ENCODE results near the gene TNFRSF12A. TPM values are rescaled to one million over a fixed set of nuclear protein-coding genes. Genes with fewer than 3 reads are reported as not detected.

TNFRSF12A gene
- polyA plus RNA-seq, 1 donor (not counting 4 experiments of a cell fraction or from before 2014, with no cell fraction given): 147 TPM

DNA sequence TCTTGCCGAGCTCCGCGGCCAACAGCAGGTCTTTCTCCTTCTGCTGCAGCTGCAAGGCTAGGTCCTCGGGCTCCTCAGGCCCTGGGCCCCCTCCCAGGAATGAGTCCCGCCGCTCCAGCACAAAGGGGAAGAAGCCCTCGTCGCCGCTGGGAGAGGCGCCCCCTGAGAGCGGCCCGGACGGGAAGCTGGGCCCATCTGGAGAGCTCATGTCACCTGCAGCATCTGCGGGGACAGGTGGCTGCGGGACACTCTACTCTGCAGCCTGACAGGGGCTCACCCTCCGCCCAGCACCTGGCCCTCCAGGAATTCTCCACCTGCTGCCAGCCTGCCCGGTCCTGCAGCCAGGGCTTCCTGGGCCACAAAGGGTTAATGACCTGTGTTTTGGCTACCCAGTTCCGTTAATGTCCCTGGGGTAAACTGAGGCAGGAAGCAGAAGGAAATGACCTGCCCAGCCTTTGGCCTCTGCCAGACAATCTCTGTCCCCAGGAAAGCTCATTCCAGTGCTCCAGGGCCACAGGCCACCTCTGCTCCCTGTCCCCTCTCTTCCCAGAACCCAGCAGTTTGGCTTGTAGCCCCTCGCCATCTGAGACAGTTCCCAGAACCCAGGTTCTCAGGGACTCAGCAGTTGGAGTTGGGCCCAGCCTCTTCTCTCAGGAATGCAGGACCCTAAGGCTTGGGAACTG is 15.3 kb downstream of the TNFRSF12A start:
- peaks cover 40% of the 10 kb centered on the region for H3K27me3 ChIP-seq (ENCODE audit: control insufficient read depth, extremely low read depth, insufficient read depth, low read length)
- dilution Hi-C loops (cut with MboI; ENCODE audit: extremely low pct_ligation_motif_present, low sequenced_read_pairs): no loop called here
- no peak overlapping the region for H3K4me2 ChIP-seq (ENCODE audit: control insufficient read depth, extremely low read depth, insufficient read depth, low read depth, low read length)
- H3K9me1 ChIP-seq (ENCODE audit: control insufficient read depth, extremely low read depth, insufficient read depth, low read length): no peaks in the 10 kb centered on the region
- H3K79me2 ChIP-seq (ENCODE audit: control insufficient read depth, insufficient read depth, low read length): no peaks in the 10 kb centered on the region
- no peaks in the 10 kb centered on the region for H3K36me3 ChIP-seq (ENCODE audit: control insufficient read depth in 2 of 2, extremely low read depth in 1 of 2, insufficient read depth in 2 of 2, low read length in 2 of 2)
- no peak overlapping the region for H3K9ac ChIP-seq (ENCODE audit: control insufficient read depth, extremely low read depth, insufficient read depth, low read length)
- no peak overlapping the region for H2AFZ ChIP-seq (ENCODE audit: control insufficient read depth, low read length)
- no peak for FAIRE-seq
- peaks cover 6% of the 10 kb centered on the region for H3K4me1 ChIP-seq (ENCODE audit: control insufficient read depth, extremely low read depth, insufficient read depth, low read length)
- H3K9me3 ChIP-seq (ENCODE audit: control insufficient read depth, low read depth, low read length): no peaks in the 10 kb centered on the region
- H4K20me1 ChIP-seq (ENCODE audit: control insufficient read depth, extremely low read depth, insufficient read depth, low read length): no peaks in the 10 kb centered on the region
- no peak overlapping the region for H3K27ac ChIP-seq (ENCODE audit: control insufficient read depth, insufficient read depth, low read length)
- no peak for TF ChIP-seq EZH2 (IDR thresholded peaks at IDR 0.05; ENCODE audit: low read length)
- TF ChIP-seq, protein P1, sequence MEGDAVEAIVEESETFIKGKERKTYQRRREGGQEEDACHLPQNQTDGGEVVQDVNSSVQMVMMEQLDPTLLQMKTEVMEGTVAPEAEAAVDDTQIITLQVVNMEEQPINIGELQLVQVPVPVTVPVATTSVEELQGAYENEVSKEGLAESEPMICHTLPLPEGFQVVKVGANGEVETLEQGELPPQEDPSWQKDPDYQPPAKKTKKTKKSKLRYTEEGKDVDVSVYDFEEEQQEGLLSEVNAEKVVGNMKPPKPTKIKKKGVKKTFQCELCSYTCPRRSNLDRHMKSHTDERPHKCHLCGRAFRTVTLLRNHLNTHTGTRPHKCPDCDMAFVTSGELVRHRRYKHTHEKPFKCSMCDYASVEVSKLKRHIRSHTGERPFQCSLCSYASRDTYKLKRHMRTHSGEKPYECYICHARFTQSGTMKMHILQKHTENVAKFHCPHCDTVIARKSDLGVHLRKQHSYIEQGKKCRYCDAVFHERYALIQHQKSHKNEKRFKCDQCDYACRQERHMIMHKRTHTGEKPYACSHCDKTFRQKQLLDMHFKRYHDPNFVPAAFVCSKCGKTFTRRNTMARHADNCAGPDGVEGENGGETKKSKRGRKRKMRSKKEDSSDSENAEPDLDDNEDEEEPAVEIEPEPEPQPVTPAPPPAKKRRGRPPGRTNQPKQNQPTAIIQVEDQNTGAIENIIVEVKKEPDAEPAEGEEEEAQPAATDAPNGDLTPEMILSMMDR (optimal IDR thresholded peaks at IDR 0.05 in 1 of 3, IDR thresholded peaks at IDR 0.05 in 1 of 3, conservative IDR thresholded peaks at IDR 0.05 in 1 of 3; ENCODE audit: extremely low read depth in 1 of 3, insufficient read depth in 2 of 3, low read length in 3 of 3): no peak
- H3K4me3 ChIP-seq (ENCODE audit: control insufficient read depth in 2 of 3, extremely low read depth in 1 of 3, insufficient read depth in 2 of 3, low read depth in 1 of 3, low read length in 3 of 3): no peak overlapping the region
- DNase-seq (ENCODE audit: low read depth, low spot score): no peak

DNA sequence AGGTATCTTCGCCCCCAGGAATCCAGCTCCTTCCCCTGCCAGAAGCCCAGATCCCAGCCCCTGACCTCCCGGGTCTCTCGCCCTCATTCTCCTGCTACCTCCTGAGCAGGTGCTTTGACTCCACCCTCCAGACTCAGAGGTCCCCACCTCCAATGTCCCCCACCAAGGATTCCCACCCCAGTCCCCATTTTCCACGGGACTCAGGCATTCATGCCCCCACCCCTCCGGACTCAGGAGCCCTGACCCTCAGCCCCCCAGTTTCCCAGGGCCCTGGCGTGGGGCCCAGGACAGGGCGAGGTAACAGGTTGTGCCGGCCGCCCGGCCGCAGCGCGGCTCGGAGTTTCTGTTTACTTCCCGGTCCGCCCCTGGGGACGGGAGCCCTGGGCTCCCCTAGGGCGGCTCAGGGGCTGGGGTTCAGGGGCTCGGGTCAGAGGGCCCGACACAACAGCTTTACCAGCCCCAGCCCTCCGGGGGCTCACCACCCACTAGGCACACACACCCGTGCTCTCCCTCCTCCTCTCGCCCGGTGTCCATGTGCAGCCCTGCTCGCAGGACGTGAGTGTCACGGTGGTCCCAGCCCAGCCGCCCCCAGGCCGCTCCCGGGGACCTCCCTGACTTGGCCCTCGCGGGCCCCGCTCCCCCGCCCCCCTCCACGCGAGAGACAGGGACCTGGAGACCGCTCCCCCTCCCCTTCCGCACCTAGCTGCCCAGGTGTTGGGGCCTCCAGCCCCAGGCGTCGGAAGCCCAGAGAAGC is 16.0 kb downstream of the TNFRSF12A start:
- no peak for DNase-seq (ENCODE audit: low read depth, low spot score)
- Histone ChIP-seq H3K9ac (ENCODE audit: control insufficient read depth, extremely low read depth, insufficient read depth, low read length) (peak overlapping the region; percentile 28), H3K36me3 (ENCODE audit: control insufficient read depth in 2 of 2, extremely low read depth in 1 of 2, insufficient read depth in 2 of 2, low read length in 2 of 2) (no peaks in the 10 kb centered on the region), H3K27ac (ENCODE audit: control insufficient read depth, insufficient read depth, low read length) (no peak overlapping the region), H4K20me1 (ENCODE audit: control insufficient read depth, extremely low read depth, insufficient read depth, low read length) (no peaks in the 10 kb centered on the region), H2AFZ (ENCODE audit: control insufficient read depth, low read length) (peak overlapping the region; percentile 22), H3K9me3 (ENCODE audit: control insufficient read depth, low read depth, low read length) (no peaks in the 10 kb centered on the region), H3K4me1 (ENCODE audit: control insufficient read depth, extremely low read depth, insufficient read depth, low read length) (peaks cover 6% of the 10 kb centered on the region), H3K4me3 (ENCODE audit: control insufficient read depth in 2 of 3, extremely low read depth in 1 of 3, insufficient read depth in 2 of 3, low read depth in 1 of 3, low read length in 3 of 3) (peak overlapping the region in 2 of 3 experiments; percentile 32 to 47), H3K79me2 (ENCODE audit: control insufficient read depth, insufficient read depth, low read length) (no peaks in the 10 kb centered on the region), H3K4me2 (ENCODE audit: control insufficient read depth, extremely low read depth, insufficient read depth, low read depth, low read length) (peak overlapping the region; percentile 60), H3K27me3 (ENCODE audit: control insufficient read depth, extremely low read depth, insufficient read depth, low read length) (peaks cover 37% of the 10 kb centered on the region), H3K9me1 (ENCODE audit: control insufficient read depth, extremely low read depth, insufficient read depth, low read length) (no peaks in the 10 kb centered on the region)
- TF ChIP-seq, protein P1 (optimal IDR thresholded peaks at IDR 0.05 in 1 of 3, IDR thresholded peaks at IDR 0.05 in 1 of 3, conservative IDR thresholded peaks at IDR 0.05 in 1 of 3; ENCODE audit: extremely low read depth in 1 of 3, insufficient read depth in 2 of 3, low read length in 3 of 3): no peak
- no peak for TF ChIP-seq EZH2 (IDR thresholded peaks at IDR 0.05; ENCODE audit: low read length)
- no peak for FAIRE-seq
- dilution Hi-C loops (cut with MboI; ENCODE audit: extremely low pct_ligation_motif_present, low sequenced_read_pairs): no loop called here
